HG03521 (cell line): ENCODE data around the gene DYNC1H1.
"Not testable (repeated sequence)": the region's sequence is repeated elsewhere in the genome, so short reads cannot be mapped to it uniquely, and the experiment has no call there.

Experiments
- ATAC-seq: cut with Tn5 transposase; IDR thresholded peaks from one replicate; pipeline ENCODE4 v1.9.1; 2021; ENCODE audit warnings: mild to moderate bottlenecking, moderate library complexity; ENCODE audit not compliant: unreplicated experiment

Gene DYNC1H1

DNA sequence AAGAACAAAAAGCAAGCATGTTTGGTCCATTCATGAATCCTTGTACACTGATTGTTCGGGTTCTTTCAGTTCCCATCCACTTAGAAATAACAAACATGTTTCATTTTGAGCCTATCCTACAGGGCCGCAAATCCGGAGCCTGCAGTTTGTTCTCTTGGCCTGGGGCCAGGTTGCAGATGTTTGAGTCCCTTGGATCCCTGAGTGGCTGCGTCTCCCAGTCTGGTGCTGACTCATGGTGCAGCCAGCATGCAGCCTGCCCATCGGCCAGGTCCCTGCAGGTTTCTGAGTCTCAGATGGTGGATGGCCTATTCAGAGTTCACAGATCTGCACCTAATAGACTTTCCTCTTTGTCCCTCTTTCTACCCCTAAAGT, 1.9 kb upstream of the DYNC1H1 start:
- no peak for ATAC-seq

DNA sequence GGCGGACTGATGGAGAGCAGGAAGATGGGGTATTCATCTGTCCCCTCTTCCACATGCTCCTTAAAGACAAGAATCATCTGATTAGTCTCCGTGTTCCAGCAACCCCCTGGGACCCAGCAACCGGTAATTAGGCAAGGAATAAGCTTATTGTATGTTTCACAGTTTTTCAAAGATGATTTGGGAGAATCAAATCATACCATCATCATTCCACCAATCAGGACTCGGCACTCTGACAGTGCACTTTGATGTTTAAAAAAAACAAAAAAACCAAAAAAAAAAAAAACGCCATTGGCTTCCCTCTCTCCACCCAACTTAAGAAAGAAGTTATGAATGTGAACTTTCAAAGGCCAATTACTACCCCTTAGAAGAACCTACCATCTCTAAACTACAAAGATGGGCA, 1.3 kb upstream of the DYNC1H1 start:
- no peak for ATAC-seq

DNA sequence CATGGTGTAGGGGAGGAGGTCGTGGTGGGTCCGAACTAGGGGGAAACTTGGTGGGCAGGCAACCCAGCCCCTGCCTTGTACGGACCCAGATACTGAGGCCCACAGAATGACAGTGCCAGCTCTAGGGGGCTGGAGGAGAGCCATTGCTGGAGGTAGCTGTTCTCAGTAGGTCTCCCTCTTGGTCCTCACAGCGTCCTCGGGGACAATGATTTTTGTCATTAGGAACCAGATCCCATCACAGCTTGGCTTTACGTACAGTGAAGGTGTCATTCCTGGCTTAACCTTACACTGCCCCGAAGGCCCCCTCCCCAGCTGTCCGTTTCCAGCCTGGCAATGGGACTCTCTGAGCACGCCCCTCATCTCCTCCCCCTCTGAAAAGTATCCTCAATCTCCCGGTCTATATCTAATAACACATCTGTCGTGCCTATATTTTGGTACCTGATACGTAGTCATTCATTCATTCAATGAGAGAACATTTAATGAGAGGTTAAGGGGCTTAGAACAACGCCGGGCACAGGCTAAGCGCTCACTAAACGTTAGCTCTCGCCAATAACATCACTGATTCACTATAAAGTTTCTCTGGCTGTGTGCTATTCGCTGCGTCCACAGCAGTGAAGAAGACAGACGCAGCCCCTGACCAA, 597 bp upstream of the DYNC1H1 start:
- ATAC-seq, result no peak

DNA sequence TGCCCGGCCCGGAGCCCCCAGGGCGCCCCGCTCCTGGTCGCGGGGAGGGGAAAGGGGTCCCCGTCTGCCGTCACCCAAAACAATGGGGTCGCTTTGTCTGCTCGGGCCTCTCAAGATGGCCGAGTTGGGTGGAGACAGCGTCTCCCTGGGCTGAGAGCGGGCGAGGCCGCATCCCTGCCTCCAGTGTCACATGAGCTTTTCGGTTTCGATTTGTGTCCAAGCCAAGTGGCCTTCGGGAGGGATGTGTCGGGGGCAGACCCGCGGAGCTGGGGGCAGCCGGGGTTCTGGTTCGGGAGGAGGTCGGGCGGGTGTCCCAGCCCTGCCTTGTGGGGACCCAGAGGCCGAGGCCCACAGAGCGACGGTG, 790 bp downstream of the DYNC1H1 start:
- peak; percentile 24 for ATAC-seq

DNA sequence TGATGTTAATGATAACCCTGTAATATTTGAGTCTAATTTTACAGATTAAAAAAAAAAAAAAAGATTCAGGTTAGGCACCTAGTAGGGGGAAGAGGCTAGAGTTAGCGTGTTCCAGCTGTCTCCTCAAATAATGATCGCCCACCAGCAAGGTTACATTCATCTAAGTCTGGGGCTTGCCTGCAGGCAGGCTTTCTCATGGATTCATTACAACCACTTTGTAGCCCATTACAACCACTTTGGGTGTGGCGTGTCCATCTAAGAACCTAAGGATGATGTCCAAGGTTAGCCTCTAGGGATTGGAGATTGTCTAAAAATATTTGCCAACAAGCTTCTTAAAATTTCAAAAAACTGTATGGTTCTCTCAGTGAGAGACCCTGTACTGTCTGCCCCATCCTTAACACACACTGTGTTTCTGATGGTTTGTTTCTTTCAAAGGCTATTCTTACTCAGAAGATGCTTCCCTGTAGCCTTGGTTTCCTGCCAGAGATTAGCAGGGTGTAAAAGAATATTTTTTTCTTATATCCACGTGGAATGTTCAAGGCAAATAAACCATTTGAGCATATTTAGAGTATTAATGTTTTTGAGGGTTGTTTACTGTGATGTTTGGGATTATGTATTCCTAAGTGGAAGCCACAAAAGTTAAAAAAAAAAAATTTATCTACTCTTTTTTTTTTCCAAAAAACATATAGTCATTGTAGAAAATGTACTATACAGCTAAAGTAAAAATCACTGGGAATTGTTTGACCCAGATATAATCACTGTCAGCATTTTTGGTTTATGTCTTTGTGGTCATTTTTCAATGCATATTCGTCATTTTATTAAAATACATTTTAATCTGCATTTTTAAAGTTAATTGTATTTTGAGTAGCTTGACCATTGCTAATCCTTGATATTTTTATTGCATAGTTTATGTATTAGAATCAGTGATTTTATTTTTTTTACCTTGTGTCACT, 1.7 kb downstream of the DYNC1H1 start:
- no peak for ATAC-seq

DNA sequence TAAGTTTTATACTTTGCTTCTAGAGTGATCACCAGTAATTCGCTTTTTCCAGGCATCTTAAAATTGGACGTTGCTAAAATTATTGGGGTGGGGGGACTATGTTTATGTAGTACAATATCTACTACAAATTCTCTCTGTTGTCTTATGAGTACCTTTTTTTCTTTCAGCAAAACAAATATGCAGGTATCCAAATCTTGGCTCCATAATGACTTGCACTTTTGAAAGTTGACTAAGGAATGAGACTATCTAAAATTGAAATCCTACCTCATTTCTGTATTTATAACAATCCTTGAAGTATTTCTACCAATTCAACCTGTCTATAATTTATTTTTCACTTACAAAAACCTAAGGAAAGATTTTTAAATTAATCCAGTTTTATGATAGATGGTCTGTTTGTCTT, 2.4 kb downstream of the DYNC1H1 start:
- ATAC-seq, result no peak

DNA sequence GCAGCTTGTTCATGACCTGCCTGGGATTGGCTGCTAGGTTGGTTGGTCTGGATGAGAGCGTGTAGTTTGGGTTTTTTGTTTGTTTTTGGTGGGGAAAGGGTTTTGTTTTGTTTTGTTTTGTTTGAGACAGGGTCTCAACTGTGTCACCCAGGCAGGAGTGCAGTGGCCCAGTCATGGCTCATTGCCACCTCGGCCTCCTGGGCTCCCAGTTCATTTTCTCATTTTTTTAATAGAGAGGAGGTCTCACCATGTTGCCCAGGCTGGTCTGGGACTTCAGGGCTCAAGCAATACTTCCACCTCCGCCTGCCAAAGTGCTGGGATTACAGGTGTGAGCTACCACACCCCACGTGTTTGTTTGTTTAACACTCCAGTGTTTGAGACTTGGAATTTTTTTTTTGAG, 3.8 kb downstream of the DYNC1H1 start:
- no peak for ATAC-seq

DNA sequence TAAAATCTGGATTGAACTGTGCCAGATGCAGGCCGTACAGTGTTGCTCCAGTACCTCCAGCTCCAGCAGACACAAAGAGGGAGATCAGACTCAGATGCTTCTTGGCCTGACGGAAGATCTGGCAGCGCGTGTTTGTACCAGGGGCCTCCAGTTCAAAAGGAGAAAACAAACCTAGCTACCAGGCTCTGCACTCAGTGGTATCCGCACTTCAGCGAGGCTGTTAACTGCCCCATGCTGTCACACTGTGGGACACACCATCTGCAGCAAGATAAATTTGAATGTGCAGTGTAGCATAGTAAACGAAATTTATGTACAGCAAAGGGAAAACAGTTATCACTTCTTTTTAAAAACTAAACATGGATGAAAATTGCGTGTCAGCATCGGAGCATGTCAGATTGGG, 5.1 kb downstream of the DYNC1H1 start:
- no peak for ATAC-seq

DNA sequence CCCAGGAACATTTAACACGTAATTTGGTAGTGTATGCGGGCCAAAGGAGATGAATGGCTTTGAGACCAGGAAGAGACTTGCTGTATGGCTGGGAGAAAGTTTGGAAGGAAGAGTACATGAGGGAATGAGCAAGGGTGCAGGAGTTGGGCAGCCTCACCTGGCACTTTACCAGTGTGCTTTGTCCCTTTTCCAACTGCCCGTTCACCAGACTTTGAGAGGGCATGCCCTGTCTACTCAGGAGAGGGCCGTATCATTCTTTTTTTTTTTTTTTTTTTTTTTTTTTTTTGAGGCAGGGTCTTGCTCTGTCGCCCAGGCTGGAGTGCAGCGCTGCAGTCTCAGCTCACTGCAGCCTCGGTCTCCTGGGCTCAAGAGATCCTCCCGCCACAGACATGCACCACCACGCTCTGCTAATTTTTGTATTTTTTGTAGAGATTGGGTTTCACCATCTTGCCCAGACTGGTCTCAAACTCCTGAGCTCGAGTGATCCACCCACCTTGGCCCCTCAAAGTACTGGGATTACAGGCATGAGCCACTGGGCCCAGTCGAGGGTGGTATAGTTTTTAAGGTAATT, 6.5 kb downstream of the DYNC1H1 start:
- no peak for ATAC-seq

DNA sequence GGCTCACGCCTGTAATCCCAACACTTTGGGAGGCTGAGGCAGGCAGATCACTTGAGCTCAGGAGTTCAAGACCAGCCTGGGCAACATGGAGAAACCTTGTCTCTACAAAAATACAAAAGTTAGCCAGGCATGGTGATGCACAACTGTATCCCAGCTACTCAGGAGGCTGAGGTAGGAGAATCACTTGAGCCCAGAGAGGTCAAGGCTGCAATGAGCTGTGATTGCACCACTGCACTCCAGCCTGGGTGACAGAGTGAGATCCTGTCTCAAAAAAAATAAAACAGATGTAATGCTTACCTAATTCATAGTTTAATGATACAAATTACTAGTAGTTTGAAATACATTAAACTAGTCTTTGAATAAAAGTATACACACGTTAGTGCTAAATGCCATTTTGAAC, 7.1 kb downstream of the DYNC1H1 start:
- ATAC-seq, result not testable (repeated sequence)

DNA sequence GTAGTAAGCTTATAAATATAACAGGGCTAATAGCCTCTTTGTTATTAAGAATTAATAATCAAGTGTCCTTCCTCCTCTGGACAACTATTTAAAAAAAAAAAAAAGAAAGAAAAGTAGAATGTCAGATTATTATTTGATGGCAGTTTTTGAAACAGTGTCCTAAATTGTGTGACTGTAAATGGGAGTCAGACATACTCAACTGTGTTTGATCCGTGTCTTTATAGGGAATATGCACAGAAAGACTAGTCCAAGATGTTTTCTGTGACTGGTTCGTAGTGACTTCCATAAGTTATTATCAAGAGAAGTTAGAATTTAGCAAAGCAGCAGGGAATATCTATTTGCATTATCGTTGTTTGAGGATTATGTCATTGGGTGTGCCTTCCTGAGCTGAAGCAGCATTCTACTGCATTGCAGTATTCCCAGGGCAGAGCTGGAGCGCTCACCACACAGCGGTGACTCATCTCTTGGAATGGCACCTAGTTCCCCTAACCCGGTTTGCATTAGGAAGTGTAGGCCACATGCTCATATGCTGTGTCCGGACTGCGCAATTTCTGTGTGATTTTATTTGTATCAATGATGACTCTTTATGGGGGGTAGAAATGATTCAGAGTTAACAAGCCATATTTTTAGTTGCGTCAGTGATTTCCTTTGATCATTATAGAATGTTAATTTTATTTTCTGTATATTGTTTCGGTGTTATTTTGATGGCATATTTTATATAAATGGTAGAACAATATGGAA, 7.9 kb downstream of the DYNC1H1 start:
- no peak for ATAC-seq

DNA sequence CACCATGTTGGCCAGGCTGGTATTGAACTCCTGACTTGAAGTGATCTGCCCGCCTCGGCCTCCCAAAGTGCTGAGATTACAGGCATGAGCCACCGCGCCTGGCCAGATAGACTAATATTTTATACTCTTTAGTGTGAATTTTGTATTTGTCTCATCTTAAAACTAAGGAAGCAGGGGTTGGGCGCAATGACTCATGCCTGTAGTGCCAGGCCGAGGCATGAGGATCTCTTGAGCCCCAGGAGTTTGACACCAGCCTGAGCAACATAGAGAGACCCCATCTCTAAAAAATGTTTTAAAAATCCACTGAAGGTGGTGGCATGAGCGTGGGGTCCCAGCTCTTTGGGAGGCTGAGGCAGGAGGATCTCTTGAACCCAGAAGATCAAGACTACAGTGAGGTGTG, 9.0 kb downstream of the DYNC1H1 start:
- no peak for ATAC-seq

DNA sequence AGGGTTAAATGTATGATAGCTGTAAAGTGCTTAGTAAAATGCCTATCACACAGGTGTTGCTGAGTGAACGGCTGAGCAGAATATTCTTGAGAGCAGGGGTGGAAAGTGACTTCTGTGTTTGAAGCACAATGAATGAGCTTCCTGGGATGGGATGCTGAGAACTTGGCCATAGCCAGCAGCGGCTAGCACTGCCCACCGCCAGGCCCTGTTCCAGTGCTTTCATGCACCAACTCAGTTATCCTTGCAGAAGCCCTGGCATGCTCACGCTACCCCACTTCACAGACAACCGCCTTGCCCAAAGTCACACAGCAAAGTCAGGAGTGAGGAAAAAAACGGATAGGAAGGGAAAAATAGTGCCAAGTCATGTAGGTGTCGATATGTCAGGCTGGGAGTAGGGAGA, 10.9 kb downstream of the DYNC1H1 start:
- no peak for ATAC-seq

DNA sequence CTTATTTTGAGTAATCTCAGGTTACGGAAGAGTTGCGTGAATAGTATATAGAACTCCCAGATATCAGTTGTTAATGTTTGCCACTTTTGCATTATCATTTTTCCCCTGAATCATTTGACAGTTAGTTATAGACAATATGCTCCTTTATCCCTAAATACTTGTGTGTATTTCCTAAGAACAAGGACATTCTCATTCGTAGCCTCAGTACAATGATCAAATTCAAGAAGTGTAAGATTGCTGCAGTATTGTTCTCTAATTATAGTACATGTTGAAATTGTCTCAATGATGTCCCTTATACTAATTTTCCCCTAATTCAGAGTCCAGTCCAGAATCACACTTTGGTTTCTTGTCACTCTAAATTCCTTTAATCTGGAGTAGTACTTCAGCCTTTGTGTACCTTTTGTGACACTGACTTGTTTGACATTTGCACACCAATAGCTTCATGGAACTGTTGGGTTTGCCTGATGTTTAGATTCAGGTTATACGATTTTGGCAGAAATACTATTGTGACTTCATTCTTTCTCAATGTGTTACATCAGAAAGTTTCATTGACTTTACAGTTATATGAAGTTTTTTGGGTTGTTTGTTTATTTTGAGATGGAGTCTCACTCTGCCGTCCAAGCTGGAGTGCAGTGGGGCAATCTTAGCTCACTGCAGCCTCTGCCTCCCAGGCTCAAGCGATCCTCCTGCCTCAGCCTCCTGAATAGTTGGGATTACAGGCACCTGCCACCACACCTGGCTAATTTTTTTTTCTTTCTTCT, 13.1 kb downstream of the DYNC1H1 start:
- no peak for ATAC-seq

DNA sequence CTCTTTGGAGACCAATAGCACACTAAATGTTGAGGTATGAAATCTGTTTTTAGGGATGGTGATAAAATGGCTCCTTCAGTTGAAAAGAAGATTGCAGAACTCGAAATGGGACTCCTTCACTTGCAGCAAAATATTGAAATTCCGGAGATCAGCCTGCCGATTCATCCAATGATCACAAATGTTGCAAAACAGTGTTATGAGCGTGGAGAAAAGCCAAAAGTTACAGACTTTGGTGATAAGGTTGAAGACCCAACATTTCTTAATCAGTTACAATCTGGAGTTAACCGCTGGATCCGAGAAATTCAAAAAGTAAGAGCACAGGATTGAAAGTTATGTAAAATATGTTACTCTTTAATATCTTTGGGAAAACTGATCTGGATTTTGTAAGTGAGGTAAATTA, 15.3 kb downstream of the DYNC1H1 start:
- ATAC-seq, result no peak

DNA sequence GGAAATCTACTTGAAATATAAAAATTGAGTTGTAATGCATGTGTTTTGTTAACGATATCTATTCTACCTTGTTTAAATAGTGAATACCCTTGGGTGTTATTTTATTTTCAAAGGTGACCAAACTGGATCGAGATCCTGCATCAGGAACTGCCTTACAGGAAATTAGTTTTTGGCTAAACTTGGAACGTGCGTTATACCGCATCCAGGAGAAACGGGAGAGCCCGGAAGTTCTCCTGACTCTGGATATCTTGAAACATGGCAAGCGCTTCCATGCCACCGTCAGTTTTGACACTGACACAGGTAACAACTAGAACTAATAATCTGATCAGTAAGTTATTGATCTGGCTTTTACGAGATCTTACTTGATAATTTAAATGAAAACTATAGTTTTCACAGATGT, 15.9 kb downstream of the DYNC1H1 start:
- no peak for ATAC-seq

DNA sequence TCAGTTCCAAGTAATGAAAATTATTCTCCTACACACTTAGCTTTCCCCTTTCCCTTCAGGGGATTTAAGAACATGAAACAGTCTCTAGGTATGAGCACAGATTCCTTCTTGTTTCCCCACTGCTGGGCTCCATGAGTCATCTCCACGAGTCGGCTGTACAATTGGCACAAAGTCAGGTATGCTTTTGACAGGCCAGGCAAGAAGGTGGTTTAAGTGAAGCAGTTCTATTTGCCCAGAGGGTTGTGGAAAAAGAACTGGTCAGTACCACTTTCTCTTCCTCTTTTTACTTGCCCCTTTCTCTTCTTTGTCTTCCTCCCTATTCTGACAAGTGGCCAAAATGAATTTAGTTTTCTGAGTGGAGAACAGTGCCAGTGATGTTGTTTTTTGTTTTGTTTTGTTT, 16.3 kb downstream of the DYNC1H1 start:
- peak; percentile 51 for ATAC-seq

DNA sequence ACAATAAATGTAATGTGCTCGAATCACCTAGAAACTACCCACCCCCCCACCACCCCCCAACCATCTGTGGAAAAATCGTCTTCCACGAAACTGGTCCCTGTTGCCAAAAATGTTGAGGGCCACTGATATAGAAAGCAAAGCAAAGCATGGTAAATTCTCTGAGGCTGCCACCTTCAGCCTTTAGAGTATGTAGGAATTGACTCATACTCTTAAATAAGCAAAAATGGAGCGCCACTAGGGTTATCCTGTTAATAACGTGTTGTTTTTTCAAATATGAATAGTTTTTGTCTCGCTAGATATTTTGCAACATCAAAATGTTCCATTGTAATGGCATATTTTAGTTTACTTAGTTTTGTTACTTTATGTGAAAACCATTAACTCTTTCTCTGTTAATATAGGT, 18.2 kb downstream of the DYNC1H1 start:
- no peak for ATAC-seq

DNA sequence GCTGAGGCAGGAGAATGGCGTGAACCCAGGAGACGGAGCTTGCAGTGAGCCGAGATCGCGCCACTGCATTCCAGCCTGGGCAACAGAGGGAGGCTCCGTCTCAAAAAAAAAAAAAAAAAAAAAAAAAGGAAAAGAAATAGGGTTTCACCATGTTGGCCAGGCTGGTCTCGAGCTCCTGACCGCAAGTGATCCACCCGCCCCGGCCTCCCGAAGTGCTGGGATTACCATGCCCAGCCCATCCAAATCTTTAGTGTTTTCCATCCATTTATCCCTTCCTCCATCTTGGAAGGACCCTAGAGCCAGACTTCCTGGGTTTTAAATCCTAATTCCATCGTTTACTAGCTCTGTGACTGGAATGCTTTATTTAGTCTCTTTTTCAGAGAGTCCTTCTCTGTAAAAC, 20.5 kb downstream of the DYNC1H1 start:
- ATAC-seq, result not testable (repeated sequence)

DNA sequence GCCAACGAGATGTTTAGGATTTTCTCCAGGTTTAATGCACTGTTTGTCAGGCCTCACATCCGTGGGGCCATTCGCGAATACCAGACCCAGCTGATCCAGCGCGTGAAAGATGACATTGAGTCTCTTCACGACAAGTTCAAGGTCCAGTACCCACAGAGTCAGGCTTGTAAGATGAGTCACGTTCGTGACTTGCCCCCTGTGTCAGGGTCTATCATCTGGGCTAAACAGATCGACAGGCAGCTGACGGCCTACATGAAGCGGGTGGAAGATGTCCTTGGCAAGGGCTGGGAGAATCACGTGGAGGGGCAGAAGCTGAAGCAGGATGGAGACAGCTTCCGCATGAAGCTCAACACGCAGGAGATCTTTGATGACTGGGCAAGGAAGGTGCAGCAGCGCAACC, 21.6 kb downstream of the DYNC1H1 start:
- ATAC-seq, result no peak

DNA sequence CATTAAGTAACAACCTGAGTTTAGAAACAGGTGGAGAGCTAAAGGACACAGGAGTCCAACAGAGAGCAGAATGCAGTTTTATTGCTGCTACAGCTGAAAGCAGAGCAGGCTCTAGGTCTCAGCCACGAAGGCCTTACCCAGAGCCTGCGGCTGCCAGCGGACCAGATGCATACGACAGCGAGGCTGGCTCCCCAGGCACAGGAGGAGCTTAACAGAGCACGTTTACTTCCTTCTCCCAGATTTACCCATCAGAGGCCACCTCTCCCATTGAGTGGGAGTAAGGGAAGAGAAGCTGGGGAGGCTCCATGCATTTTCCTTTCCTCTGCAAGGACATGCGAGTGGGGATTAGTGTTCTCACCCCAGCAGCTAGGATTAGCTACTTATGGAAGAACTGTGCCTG, 22.6 kb downstream of the DYNC1H1 start:
- ATAC-seq, result no peak
